Measurements from ENCODE around the gene NTSR1.

Gene NTSR1

DNA sequence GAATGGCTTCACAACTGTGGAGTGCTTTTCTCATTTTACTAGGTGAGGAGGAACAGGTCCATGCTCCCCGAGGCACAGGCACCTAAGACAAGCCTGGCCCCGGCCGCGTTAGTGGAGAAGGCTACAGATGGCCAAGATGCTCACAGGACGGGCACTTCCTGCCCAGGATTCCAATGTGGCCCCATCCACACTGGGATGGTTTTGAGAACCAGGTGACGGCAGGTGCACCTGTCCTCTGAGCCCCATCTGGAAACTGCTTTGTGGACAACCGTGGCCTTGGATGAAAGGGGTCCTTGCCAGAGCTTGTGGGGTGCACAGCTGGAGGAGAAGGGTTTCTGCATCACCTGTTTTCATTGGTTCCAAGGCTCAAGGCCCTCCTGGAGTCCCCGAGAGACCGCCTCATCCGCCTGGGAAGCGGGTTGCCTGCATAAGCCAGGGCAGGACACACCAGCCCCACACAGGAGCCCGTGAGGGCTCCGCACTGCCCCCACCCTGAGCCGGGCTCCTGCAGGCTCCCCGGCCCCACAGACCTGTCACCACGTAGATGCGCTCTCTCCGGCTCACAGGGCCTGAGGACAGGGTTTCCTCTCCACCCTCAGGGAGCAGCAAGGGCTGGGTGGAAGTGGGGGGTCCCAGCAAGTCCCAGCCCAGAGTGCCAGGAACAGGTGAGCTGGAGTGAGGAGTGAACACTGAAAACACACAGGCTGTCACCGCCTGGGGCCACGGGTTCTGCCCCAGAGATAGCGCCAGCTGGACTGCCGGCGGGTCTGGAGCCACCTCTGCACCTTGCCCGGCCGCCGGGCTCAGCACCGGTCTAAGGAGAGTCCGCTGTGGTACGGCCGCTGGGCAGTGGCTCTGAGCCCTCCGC lies 18.3 kb downstream of the NTSR1 start:
- H3K4me3 ChIP-seq (ENCODE audit: extremely low read depth, insufficient read depth, low read length, poor library complexity, severe bottlenecking) = no peak overlapping the region
- no peaks in the 10 kb centered on the region for H3K36me3 ChIP-seq (ENCODE audit: control insufficient read depth, insufficient read depth, low read length)
- WGBS, 2 experiments (ENCODE audit: insufficient coverage in 2 of 2) = 89 to 94% methylated on average over 22 to 26 of the region's 31 CpGs
- H3K9me3 ChIP-seq (ENCODE audit: control insufficient read depth, low read length) = no peaks in the 10 kb centered on the region
- no peak overlapping the region for H3K27ac ChIP-seq (ENCODE audit: low read depth, low read length, severe bottlenecking)
- no peaks in the 10 kb centered on the region for H3K4me1 ChIP-seq (ENCODE audit: control insufficient read depth, insufficient read depth, low read length, poor library complexity, severe bottlenecking)

DNA sequence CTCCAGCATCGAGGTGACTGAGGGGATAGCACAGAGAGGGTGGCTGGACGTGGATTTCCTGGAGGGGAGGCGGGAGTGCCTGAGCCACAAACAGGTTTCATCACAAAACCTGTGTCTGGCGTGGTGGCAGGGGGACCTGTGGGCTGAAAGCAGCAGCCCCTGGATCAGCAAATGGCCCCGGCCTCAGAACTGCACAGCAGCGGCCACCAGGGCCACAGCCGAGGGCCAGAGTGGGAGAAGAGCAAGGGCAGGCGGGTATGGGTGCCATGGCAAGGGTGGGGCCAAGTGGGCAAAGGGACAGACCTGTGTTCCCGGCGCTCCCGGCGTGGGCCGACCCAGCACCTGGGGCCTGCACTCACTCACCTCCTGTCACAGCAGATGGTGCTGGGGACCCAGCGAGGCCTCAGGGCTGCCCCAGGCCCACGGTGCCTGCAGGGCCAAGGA lies 19.0 kb downstream of the NTSR1 start:
- 93 to 94% methylated on average over 7 to 13 of the region's 15 CpGs for WGBS, 2 experiments (ENCODE audit: insufficient coverage in 2 of 2)

DNA sequence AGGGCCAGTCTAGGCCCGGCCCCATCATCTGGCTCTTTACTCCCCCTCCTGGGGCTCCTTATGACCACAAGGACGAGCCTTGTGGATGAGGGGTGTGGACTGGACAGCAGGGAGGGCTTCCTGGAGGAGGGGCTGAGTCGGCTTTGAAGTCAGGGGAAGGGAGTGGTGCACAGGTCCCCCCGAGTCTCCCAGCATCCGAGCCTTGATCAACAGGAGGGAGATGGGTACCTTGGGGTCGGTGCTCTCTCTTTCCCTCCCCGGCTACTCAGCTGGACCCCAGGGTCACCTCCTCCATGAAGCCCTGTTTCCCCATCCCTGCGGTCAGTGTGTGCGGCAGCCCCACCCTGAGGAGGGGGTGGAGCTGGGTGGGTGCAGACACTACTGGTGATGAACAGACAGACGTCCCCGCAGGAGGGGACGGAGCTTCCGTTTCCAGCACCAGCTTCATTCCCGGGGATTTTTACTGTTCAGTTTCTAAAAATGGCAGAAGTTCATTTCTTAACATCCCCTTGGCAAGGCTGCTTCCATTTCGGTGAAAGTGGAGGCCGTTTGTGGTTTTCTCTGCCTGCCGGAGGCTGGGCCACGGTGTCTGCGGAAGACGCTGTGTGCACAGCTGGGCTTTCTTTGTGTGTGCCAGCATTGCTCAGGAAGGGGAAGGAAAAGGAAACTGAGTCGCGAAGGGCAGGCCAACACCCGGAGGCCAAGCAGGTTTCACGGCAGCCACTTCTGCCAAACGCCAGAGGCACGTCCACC lies 19.6 kb downstream of the NTSR1 start:
- Histone ChIP-seq H3K4me3 (ENCODE audit: extremely low read depth, insufficient read depth, low read length, poor library complexity, severe bottlenecking) (no peak overlapping the region), H3K9me3 (ENCODE audit: control insufficient read depth, low read length) (no peaks in the 10 kb centered on the region), H3K27ac (ENCODE audit: low read depth, low read length, severe bottlenecking) (no peak overlapping the region), H3K36me3 (ENCODE audit: control insufficient read depth, insufficient read depth, low read length) (no peaks in the 10 kb centered on the region), H3K4me1 (ENCODE audit: control insufficient read depth, insufficient read depth, low read length, poor library complexity, severe bottlenecking) (no peaks in the 10 kb centered on the region)
- 85 to 90% methylated on average over 18 to 24 of the region's 26 CpGs for WGBS, 2 experiments (ENCODE audit: insufficient coverage in 2 of 2)

More for the DNA sequence above, 19.0 kb downstream of the NTSR1 start:
- Histone ChIP-seq H3K4me1 (ENCODE audit: control insufficient read depth, insufficient read depth, low read length, poor library complexity, severe bottlenecking) (no peaks in the 10 kb centered on the region), H3K9me3 (ENCODE audit: control insufficient read depth, low read length) (no peaks in the 10 kb centered on the region), H3K4me3 (ENCODE audit: extremely low read depth, insufficient read depth, low read length, poor library complexity, severe bottlenecking) (no peak overlapping the region), H3K36me3 (ENCODE audit: control insufficient read depth, insufficient read depth, low read length) (no peaks in the 10 kb centered on the region), H3K27ac (ENCODE audit: low read depth, low read length, severe bottlenecking) (no peak overlapping the region)

DNA sequence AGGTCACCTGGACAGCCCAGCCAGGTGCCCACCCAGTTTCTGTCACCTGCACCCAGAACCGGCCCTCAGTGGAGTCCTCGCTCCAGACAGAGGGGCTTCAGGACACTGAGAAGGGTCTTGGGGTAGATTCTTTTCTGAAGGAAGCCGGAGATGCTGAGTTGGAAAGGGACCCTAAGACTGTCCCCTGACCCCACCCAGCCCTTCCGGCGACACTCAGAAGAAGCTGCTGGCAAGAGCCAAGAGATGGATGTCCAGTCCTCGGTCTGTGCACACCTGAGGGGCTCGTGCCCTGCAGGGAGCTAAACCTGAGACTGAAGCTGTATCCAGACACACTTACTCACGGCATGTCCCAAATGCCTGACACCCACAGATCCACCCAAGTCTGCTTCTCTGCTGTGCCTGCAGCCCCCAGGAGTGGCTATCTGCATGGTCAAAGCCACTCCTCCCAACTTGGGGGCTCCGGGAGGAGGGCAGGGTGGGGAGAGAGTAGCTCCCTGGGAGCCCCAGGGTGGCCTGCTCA lies 20.2 kb downstream of the NTSR1 start:
- no peaks in the 10 kb centered on the region for H3K9me3 ChIP-seq (ENCODE audit: control insufficient read depth, low read length)
- no peak overlapping the region for H3K27ac ChIP-seq (ENCODE audit: low read depth, low read length, severe bottlenecking)
- 86 to 92% methylated on average over 8 to 9 of the region's 9 CpGs for WGBS, 2 experiments (ENCODE audit: insufficient coverage in 2 of 2)
- H3K4me3 ChIP-seq (ENCODE audit: extremely low read depth, insufficient read depth, low read length, poor library complexity, severe bottlenecking) = no peak overlapping the region
- no peaks in the 10 kb centered on the region for H3K4me1 ChIP-seq (ENCODE audit: control insufficient read depth, insufficient read depth, low read length, poor library complexity, severe bottlenecking)
- H3K36me3 ChIP-seq (ENCODE audit: control insufficient read depth, insufficient read depth, low read length) = no peaks in the 10 kb centered on the region

DNA sequence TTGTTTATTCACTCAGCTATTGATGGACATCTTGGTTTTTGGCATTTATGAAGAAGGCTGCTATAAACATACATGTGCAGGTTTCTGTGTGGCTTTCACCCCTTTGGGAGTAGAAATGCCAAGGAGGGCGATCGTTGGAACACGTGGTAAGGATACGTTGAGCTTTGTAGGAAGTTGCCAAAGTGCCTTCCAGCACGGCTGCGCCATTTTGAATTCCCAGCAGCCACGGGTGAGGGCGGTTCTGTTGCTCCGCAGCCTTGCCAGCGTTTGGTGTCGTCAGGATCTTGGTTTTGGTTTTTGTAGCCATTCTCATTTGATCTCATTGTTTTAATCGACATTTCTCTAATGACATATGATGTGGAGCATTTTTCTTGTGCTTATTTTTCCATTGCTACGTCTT lies 21.8 kb downstream of the NTSR1 start:
- Histone ChIP-seq H3K4me1 (ENCODE audit: control insufficient read depth, insufficient read depth, low read length, poor library complexity, severe bottlenecking) (no peaks in the 10 kb centered on the region), H3K27ac (ENCODE audit: low read depth, low read length, severe bottlenecking) (no peak overlapping the region), H3K36me3 (ENCODE audit: control insufficient read depth, insufficient read depth, low read length) (no peaks in the 10 kb centered on the region), H3K9me3 (ENCODE audit: control insufficient read depth, low read length) (no peaks in the 10 kb centered on the region), H3K4me3 (ENCODE audit: extremely low read depth, insufficient read depth, low read length, poor library complexity, severe bottlenecking) (no peak overlapping the region)
- WGBS, 2 experiments (ENCODE audit: insufficient coverage in 2 of 2) = 92 to 93% methylated on average over 11 of the region's 13 CpGs

DNA sequence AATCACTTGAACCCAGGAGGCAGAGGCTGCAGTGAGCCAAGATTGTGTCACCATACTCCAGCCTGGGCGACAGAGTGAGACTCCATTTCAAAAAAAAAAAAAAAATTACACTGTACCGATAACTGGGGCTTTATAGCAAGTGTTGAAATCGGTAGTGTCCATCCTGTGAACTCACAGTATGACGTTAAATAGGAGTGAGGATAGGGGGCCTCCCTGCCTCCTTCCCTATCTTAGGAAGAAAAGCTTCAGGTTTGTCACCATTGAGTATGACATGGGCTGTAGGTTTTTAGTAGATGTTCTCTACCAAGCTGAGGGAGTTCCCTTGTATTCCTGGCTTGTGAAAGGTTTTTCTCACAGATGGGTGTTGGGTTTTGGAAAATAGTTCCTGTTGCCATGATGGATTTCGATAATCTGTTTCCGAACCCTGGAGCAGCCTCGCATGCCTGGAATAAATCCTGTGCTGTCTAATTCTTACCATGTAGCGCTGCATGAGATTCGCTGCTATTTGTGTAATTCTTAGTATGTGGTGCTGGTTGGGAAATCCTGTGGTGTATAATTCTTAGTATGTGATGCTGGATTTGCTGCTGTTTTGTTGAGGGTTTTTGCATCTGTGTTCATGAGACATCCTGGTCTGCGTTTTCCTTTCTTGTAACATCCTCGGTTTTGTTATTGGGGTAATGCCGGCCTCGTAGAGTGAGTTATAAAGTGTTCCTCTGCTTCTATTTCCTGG lies 23.6 kb downstream of the NTSR1 start:
- Histone ChIP-seq H3K9me3 (ENCODE audit: control insufficient read depth, low read length) (no peaks in the 10 kb centered on the region), H3K4me3 (ENCODE audit: extremely low read depth, insufficient read depth, low read length, poor library complexity, severe bottlenecking) (no peak overlapping the region), H3K4me1 (ENCODE audit: control insufficient read depth, insufficient read depth, low read length, poor library complexity, severe bottlenecking) (no peaks in the 10 kb centered on the region), H3K27ac (ENCODE audit: low read depth, low read length, severe bottlenecking) (no peak overlapping the region), H3K36me3 (ENCODE audit: control insufficient read depth, insufficient read depth, low read length) (no peaks in the 10 kb centered on the region)
- WGBS, 2 experiments (ENCODE audit: insufficient coverage in 2 of 2) = 88 to 97% methylated on average over 7 to 12 of the region's 13 CpGs

DNA sequence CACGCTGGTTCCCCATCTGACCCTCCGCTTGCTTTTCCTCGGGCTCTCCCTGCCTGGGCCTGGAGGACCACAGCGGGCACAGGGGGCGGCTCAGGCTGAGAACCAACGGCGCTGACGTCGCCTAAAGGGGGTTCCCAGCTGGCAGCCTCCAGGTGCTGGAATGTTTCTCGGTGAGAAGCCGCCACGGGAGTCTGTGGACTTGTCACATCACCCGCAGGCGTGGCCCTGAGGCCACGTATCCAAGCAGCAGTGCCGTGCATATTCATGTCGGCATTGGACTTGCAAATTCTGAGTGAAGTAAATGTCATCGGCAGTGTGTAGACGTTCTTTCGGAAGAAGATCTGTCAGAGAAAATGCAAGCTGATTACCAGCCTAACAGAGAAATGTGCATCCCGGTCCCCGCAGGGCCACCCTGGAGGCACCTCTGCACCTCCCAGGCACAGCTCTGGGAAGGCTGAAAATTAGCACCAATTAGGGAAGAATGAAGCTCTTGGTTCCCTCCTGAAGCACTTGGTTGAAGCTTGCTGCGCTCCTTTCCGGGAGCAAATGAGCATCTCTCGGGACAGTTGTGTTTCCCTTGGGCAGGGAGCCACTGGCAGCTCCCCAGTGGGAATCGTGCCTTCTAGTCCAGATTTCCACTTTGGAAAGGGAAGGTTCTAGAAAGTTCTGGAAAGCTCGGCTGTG lies 24.3 kb downstream of the NTSR1 start:
- WGBS, 2 experiments (ENCODE audit: insufficient coverage in 2 of 2) = 89 to 92% methylated on average over 27 of the region's 27 CpGs
- peaks cover 3% of the 10 kb centered on the region for H3K4me1 ChIP-seq (ENCODE audit: control insufficient read depth, insufficient read depth, low read length, poor library complexity, severe bottlenecking)
- H3K27ac ChIP-seq (ENCODE audit: low read depth, low read length, severe bottlenecking) = no peak overlapping the region
- no peak overlapping the region for H3K4me3 ChIP-seq (ENCODE audit: extremely low read depth, insufficient read depth, low read length, poor library complexity, severe bottlenecking)
- no peaks in the 10 kb centered on the region for H3K9me3 ChIP-seq (ENCODE audit: control insufficient read depth, low read length)
- no peaks in the 10 kb centered on the region for H3K36me3 ChIP-seq (ENCODE audit: control insufficient read depth, insufficient read depth, low read length)

DNA sequence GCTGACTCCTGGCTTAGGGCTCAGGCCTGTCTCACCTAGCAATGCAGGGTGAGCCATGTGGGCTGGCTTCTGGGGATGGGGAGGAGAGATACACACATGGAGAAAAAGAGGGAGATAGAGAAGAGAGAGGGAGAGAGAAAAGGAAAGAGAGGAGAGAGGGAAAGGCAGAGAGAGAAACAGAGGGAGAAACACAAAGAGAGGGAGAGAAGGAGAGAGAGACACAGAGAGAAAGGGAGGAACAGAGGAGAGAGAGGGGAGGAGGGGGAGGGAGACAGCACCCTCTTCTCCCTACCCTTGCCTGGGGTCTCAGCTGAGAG lies 24.8 kb downstream of the NTSR1 start:
- no peaks in the 10 kb centered on the region for H3K36me3 ChIP-seq (ENCODE audit: control insufficient read depth, insufficient read depth, low read length)
- no peaks in the 10 kb centered on the region for H3K9me3 ChIP-seq (ENCODE audit: control insufficient read depth, low read length)
- no peak overlapping the region for H3K27ac ChIP-seq (ENCODE audit: low read depth, low read length, severe bottlenecking)
- no peak overlapping the region for H3K4me3 ChIP-seq (ENCODE audit: extremely low read depth, insufficient read depth, low read length, poor library complexity, severe bottlenecking)
- H3K4me1 ChIP-seq (ENCODE audit: control insufficient read depth, insufficient read depth, low read length, poor library complexity, severe bottlenecking) = peaks cover 8% of the 10 kb centered on the region

DNA sequence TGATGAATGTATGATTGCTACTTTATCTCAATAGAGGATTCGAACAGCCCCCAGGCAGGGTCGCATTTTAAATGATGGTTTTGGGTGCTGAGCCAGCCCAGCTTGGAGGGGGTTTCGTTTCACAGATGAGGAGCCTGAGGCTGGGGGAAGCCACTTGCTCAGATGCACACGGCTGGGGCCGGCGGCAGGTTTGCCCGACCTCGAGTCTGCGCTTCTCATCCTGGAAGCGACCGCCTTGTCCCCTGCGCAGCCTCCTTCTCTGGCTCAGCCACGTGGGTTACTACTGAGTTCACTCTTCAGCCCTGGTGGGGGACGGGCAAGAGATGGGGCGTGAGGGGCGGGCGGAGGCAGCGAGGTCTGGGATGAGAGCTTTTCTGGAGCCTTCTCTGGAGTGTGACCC lies 25.3 kb downstream of the NTSR1 start:
- H3K4me1 ChIP-seq (ENCODE audit: control insufficient read depth, insufficient read depth, low read length, poor library complexity, severe bottlenecking) = peaks cover 11% of the 10 kb centered on the region
- H3K27ac ChIP-seq (ENCODE audit: low read depth, low read length, severe bottlenecking) = no peak overlapping the region
- H3K4me3 ChIP-seq (ENCODE audit: extremely low read depth, insufficient read depth, low read length, poor library complexity, severe bottlenecking) = no peak overlapping the region
- WGBS, 2 experiments (ENCODE audit: insufficient coverage in 2 of 2) = 89 to 90% methylated on average over 16 to 18 of the region's 18 CpGs
- H3K9me3 ChIP-seq (ENCODE audit: control insufficient read depth, low read length) = no peaks in the 10 kb centered on the region
- no peaks in the 10 kb centered on the region for H3K36me3 ChIP-seq (ENCODE audit: control insufficient read depth, insufficient read depth, low read length)

DNA sequence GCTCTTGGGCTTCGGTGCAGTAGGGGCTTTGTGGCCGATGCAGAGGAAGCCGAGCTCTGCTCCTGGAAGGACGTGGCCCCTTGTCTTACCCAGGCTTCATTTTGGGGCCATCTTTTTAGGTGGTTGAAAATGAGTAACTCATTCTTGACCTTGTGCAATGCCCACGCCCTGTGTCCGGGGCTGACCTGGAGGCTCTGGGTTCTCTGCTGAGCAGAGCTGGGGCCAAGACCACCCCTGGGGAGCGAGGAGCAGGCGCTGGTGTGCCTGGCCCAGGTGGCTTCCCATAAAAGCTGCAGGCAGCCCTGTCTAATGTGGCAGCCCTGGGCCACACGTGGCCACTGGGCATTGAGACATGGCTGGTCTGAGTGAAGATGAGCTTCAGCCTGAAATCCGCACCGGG lies 25.7 kb downstream of the NTSR1 start:
- WGBS, 2 experiments (ENCODE audit: insufficient coverage in 2 of 2) = 94% methylated on average over 9 of the region's 11 CpGs
- Histone ChIP-seq H3K27ac (ENCODE audit: low read depth, low read length, severe bottlenecking) (no peak overlapping the region), H3K9me3 (ENCODE audit: control insufficient read depth, low read length) (no peaks in the 10 kb centered on the region), H3K36me3 (ENCODE audit: control insufficient read depth, insufficient read depth, low read length) (no peaks in the 10 kb centered on the region), H3K4me1 (ENCODE audit: control insufficient read depth, insufficient read depth, low read length, poor library complexity, severe bottlenecking) (peaks cover 15% of the 10 kb centered on the region), H3K4me3 (ENCODE audit: extremely low read depth, insufficient read depth, low read length, poor library complexity, severe bottlenecking) (no peak overlapping the region)

Measured in mesodermal cell (in vitro differentiated cells).